ENCODE measurements around the gene SLC25A12.

Gene SLC25A12

GRCh38 chr2:171735991-171736710 is 157.9 kb downstream of the SLC25A12 start:
- DNase-seq (ENCODE audit: low spot score), result no peak
- no peak for TF ChIP-seq CTCF (IDR thresholded peaks at IDR 0.05; ENCODE audit: borderline replicate concordance, control extremely low read depth, extremely low read depth, insufficient read depth, missing control alignments)
- in situ Hi-C loops (cut with MboI; ENCODE audit: low sequenced_read_pairs, unreplicated experiment), result no loop called here
